HG03575 (cell line): ENCODE data around the gene RPRD1B.

ENCODE experiments used
- ATAC-seq: cut with Tn5 transposase; IDR thresholded peaks from one replicate; pipeline ENCODE4 v1.9.1; 2021; ENCODE audit not compliant: unreplicated experiment, insufficient number of reproducible peaks, low FRiP score; ENCODE audit errors: extremely low read depth

RPRD1B gene

DNA sequence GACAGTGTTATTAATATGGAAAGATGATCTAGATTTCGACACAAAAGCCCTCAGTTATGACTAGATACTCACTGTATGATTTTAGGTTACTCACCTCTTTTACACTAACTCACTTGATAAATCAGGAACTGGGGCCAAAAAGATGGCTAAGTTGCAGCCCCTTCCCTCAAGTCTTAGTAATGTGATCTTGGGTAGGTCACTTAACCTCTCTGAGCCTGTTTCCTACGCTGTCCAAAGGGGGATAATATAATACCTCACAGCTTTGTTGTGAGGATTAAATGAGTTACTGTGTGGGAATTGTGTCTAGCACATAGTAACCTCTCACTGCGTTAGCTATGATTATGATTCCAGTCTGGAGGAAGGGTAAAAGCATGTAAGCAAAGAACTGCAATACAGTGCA is 1.6 kb upstream of the RPRD1B start:
- ATAC-seq = no peak

DNA sequence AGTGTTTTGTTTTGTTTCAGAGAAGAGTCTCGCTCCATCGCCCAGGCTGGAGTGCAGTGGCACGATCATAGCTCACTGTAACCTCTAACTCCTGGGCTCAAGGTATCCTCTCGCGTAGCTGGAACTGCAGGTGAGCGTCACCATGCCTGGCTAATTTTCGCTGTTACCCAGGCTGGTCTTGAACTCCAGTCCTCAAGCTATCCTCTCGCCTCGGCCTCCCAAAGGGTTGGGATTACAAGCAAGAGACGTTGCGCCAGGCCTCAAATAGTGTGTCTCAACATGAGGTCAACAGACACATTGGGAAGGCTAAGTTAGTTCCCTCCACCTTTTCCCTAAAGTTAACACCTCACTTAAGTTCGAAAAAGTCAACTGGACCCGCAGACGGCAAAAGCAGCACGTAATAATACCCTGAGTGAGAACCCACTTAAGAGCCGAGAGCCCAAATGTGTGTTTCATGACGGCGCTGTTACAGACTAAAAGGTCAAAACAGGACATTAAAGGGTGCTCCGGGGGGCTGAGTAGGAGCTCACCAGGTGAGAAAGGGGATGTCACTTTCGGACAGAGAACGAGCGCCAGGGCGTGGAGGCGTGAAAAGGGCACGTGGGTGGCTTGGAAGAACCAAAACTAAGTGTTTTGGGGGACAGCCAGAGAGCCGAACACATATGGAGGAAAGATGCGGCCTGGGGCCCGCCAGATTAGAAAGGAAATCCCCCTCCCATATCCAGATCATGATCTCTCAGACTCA is 789 bp upstream of the RPRD1B start:
- no peak for ATAC-seq

GRCh38 chr20:38034108-38034649 is 633 bp downstream of the RPRD1B start:
- ATAC-seq = no peak

DNA sequence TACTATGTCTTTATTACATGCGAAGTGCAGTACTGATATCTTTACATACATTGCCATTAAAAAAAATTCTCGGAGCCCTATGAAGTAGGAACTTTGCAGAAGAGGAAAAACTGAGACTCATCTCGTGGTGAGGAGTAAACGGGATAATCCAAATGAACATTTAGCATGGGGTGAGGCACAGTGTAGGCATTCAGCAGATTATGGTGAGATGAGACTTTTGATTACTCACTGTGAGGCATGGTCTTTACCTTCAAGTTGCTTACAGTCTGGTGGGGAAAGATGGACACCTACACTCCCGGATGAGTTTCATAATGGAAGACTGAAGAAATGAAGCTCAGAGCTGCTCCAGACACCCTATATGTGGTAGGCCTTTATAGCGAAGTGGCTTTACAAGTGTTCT is 1.4 kb downstream of the RPRD1B start:
- no peak for ATAC-seq

GRCh38 chr20:38036366-38036765 is 2.8 kb downstream of the RPRD1B start:
- no peak for ATAC-seq

DNA sequence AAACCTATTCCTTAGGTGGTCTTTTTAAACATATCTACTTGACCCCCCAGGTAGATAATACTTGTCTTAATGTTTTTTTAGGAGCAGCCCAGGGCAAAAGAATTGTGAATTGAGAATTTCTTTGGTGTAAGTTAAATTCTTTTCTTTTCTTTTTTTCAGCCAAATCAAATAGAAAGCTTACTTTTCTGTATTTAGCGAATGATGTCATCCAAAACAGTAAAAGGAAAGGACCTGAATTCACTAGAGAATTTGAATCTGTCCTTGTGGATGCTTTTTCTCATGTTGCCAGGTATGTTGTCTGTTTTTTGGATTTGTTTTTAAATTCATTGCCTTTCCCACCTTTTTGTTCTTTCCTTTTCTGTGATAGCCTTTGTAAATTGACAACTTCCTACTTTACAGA is 6.7 kb downstream of the RPRD1B start:
- ATAC-seq = no peak

- ATAC-seq = no peak
These were observed 10.2 kb downstream of the RPRD1B start for GRCh38 chr20:38043512-38044300.

DNA sequence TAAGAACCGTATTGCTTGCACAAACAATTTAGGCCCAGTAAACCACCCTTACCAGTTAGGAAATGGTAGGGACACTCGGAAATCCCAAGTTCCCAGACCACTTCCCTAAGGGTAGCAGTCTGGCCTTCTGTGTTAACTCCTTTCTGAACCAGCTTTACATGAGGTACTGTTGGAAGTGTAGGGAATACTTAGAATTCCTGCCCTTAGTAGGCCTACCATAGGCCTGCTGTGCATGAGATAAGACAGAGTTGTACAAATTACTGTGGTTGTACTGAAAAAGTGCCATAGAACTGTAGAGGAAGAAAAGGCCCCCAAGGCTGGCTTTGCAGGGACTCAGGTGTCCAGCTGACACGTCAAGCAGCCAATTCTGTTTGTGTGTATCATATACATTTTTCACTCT is 11.1 kb downstream of the RPRD1B start:
- ATAC-seq = no peak

DNA sequence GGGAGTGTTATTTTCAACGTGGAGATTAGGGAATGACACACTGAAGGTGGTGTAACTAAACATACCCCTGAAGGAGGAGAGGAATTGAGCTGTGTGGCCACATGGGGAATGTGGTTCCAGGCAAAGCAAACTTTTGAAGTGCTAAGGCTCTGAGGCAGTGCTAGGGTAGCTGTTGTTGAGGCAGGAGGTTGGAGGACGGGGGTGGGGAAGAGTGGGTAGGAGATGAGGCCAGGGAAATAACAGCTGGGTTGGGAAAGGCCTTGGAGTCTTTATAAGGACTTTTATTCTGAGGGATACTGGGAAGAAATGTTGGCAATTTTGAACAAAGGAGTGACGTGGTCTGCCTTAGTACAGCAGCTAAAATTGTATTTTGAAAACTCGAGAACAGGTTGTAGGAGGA is 13.0 kb downstream of the RPRD1B start:
- no peak for ATAC-seq

DNA sequence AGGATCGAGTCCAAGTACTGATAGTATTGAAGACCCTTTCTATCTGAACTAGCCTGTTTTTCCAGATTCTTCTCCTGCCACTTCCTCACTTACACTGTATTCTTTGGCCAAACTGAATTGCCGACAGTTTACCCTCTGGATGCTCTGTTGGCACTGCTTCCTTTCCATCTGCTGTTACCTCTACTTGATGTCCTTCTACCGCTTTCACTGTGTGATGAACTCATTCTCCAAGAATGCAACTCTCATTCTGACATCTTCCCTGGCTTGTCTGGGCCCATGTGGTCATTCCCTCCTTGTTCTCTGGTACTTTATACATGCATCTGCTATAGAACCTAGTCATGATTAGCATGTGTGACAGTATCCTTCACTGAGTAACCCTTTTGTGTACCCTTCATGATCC is 16.3 kb downstream of the RPRD1B start:
- no peak for ATAC-seq

DNA sequence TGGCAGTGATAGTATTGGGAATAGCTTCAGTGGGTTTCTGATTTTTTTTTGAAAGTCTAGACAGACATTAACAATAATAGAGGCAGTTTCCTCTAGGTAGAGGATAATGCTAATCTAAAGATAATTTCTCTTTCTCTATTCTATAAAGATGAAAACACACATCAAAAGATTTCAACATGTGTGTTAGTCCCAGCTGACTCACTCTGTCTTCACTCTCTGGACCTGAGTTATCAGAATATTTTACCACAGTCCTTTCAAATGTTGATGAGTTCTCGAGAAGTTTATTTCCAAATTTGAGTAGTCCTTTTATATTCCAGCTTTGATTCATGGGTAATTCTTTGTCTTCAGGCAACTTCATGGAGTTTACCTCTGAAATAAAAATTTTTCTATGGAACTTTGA is 17.1 kb downstream of the RPRD1B start:
- no peak for ATAC-seq

DNA sequence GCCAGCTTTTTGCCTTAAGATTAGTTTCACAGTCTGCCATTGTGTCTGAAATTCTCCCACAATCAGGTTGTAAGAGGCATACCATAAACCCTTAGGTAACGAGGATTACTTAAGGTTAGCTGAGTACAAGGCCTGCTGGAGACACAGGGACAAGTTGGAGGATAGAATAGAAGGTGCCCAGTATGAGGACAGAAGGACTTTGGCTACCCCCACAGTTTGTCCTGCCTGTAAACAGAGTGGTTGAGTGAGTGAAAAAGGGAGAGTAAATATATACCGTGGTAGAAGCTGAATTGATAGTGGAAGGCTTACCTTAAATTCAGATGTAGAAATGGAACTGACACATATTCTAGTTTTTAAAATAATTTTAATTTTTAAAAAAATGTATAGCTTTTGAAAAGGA is 19.3 kb downstream of the RPRD1B start:
- ATAC-seq = no peak

GRCh38 chr20:38054647-38055046 is 21.1 kb downstream of the RPRD1B start:
- ATAC-seq = no peak

GRCh38 chr20:38055294-38055693 is 21.7 kb downstream of the RPRD1B start:
- ATAC-seq = no peak

DNA sequence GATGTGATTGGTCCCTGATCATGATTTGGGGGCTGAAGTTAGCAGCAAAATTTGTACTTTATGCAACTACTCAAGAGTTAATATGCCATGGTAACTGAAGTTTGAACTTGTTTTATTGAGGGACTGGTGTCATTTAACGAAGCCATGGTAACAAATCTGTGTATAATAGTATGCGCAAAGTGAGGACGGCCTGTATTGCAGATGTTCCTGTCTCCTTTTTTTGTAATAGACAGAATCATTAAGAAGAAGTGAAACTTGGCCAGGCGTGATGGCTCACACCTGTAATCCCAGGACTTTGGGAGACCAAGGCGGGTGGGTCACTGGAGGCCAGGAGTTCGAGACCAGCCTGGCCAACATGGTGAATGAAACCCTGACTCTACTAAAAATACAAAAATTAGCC is 22.3 kb downstream of the RPRD1B start:
- no peak for ATAC-seq

GRCh38 chr20:38057351-38057972 is 23.9 kb downstream of the RPRD1B start:
- ATAC-seq = no peak

- ATAC-seq = no peak
These were observed 26.3 kb downstream of the RPRD1B start for GRCh38 chr20:38059832-38060231.

DNA sequence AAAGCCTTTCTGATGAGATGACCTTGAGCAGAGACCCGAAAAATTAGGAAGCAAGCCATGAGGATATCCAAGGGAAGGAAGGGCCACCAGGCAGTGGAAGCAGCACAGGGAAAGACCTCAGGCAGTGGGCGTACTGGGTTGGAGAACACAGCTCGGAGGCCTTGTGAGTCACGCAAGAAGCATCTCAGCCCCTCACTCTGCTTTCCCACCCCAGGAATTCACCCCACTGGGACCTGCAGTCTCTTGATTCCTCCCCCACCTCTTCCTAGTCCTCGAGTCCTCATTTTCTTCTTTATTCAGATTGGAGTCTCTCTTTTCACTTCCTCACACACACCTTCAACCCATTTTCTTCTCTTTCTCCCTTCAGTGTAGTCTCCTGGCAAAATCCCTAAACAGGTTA is 27.0 kb downstream of the RPRD1B start:
- no peak for ATAC-seq

DNA sequence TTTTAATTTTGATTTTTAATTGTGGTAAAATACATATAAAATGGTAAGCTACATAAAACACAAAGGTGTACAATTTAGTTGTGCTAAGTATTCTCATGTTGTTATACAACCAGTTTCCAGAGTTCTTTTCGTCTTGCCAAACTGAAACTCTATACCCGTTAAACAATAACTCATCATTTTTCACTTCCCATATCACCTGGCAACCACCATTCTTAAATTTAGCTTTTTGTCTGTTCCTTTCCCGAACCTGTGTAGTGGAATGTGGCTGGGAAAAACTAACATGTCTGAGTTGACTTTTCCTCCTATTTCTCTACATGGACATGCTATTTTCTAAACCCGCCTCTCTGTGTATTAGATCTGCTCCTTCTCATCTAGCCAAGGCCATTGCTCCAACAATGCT is 27.6 kb downstream of the RPRD1B start:
- no peak for ATAC-seq

DNA sequence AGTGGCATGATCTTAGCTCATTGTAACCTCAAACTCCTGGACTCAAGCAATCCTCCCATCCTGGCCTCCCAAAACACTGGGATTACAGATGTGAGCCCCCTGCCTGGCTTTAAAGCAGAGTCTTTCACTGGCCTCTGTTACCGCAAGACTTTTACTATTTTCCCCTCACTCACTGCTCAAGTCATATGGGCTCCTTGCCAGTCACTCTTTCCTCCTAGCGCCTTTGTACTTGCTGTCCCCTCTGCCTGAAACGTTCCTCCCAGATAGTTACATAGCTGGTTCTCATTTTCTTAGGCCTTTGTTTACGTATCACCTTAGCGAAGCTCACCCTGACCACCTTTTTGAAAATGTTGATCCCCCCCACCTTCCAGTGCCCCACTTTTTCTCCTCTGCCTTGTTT is 29.3 kb downstream of the RPRD1B start:
- no peak for ATAC-seq
